ENCODE measurements around the gene PLEKHG5. TPM values are rescaled to one million over a fixed set of nuclear protein-coding genes. Genes with fewer than 3 reads are reported as not detected.

PLEKHG5 gene
- polyA plus RNA-seq, 3 donors = 0.03 TPM; not detected in 2

DNA sequence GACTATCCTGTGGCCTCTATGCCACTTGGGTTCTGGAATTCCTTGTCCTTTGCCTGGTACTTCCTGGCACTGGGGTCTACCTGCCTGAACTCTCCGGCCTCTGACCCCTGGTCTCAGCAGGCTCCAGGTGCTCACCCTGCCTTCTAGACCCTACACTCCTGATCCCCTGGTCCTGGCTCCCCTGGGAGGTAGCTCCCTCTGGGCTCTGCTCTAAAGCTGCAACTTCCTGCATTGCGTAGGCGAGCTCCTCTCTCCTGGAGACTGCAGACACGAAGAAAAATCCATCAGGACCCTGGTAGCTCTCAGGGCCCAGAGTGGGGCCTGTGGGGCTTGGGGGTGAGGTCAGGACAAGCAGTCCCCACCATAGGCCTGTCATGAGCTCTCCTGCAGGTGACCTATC is 7.8 kb upstream of the PLEKHG5 start:
- H2AFZ ChIP-seq (ENCODE audit: insufficient read depth, low read depth, low read length, poor library complexity, severe bottlenecking) = no peak overlapping the region
- peaks cover 0 to 4% of the 10 kb centered on the region in 2 donors for H3K9me3 ChIP-seq (replicated peaks in 1 of 2; ENCODE audit: control insufficient read depth in 1 of 2, insufficient read depth in 1 of 2, low read length in 2 of 2)
- H3K4me3 ChIP-seq (replicated peaks in 1 of 3; ENCODE audit: low read depth in 2 of 3, low read length in 3 of 3) = no peak overlapping the region
- H3K27ac ChIP-seq (ENCODE audit: low read depth in 1 of 2, low read length in 2 of 2) = no peak overlapping the region
- H4K20me1 ChIP-seq (ENCODE audit: insufficient read depth, low read length) = no peaks in the 10 kb centered on the region
- Mint-ChIP-seq H3K27ac (no peak overlapping the region), H3K4me1 (peaks cover 6% of the 10 kb centered on the region), H3K36me3 (peaks cover 0 to 3% of the 10 kb centered on the region in 2 donors), H3K9me3 (peaks cover 0 to 6% (median 2%) of the 10 kb centered on the region in 7 donors), H3K4me3 (no peak overlapping the region), H3K27me3 (ENCODE audit: low read depth in 3 of 3) (peaks cover 44 to 51% (median 46%) of the 10 kb centered on the region in 3 donors)
- DNase-seq = no peak
- intact Hi-C loops (cut with micrococcal nuclease) = no loop called here
- H3K4me2 ChIP-seq (replicated peaks; ENCODE audit: extremely low read depth, low read length, poor library complexity, severe bottlenecking) = no peak overlapping the region
- 80% methylated on average over 1 of the region's 4 CpGs for WGBS (ENCODE audit: insufficient coverage)
- no peaks in the 10 kb centered on the region for H3K79me2 ChIP-seq (ENCODE audit: insufficient read depth, low read length)
- no peaks in the 10 kb centered on the region for H3K4me1 ChIP-seq (ENCODE audit: control insufficient read depth in 1 of 2, insufficient read depth in 2 of 2, low read length in 2 of 2)
- H3K9ac ChIP-seq (ENCODE audit: insufficient read depth, low read length, poor library complexity, severe bottlenecking) = no peak overlapping the region
- H3K27me3 ChIP-seq (ENCODE audit: control insufficient read depth in 2 of 2, insufficient read depth in 2 of 2, low read length in 2 of 2) = peaks cover 7 to 39% of the 10 kb centered on the region in 2 donors
- TF ChIP-seq, protein P1, sequence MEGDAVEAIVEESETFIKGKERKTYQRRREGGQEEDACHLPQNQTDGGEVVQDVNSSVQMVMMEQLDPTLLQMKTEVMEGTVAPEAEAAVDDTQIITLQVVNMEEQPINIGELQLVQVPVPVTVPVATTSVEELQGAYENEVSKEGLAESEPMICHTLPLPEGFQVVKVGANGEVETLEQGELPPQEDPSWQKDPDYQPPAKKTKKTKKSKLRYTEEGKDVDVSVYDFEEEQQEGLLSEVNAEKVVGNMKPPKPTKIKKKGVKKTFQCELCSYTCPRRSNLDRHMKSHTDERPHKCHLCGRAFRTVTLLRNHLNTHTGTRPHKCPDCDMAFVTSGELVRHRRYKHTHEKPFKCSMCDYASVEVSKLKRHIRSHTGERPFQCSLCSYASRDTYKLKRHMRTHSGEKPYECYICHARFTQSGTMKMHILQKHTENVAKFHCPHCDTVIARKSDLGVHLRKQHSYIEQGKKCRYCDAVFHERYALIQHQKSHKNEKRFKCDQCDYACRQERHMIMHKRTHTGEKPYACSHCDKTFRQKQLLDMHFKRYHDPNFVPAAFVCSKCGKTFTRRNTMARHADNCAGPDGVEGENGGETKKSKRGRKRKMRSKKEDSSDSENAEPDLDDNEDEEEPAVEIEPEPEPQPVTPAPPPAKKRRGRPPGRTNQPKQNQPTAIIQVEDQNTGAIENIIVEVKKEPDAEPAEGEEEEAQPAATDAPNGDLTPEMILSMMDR (IDR thresholded peaks at IDR 0.05) = no peak
- no peaks in the 10 kb centered on the region for H3K36me3 ChIP-seq (replicated peaks in 1 of 2; ENCODE audit: control insufficient read depth in 1 of 2, insufficient read depth in 2 of 2, low read length in 2 of 2)

DNA sequence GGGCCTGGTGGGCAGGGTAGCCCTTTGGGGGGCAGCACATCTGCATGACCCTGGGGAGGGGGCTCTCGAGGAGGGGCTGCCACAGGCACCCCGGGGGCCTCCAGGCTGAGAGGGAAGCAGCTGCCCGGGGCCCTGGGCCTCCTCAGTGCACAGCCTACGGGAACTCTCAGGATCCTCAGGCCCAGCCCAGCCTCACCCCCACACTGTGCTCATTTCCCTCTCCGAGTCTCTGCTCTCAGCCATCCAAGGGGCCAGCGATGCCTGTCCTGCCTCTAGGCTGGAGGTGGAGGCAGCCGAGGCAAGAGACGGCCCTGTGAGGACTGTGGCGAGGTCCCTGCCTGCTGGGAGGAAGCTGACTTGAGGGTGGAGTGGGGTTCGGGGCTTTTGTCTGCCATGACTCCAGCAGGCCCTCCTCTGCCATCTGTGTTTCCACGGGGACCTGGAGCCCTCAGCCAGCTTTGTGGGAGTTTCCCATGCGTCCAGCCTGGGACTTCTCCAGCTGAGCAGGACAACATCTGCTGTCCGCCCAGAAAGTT is 7.2 kb upstream of the PLEKHG5 start:
- Mint-ChIP-seq H3K4me1 (peaks cover 6% of the 10 kb centered on the region), H3K27me3 (ENCODE audit: low read depth in 3 of 3) (peaks cover 47 to 51% (median 50%) of the 10 kb centered on the region in 3 donors), H3K27ac (no peak overlapping the region), H3K36me3 (peaks cover 0 to 3% of the 10 kb centered on the region in 2 donors), H3K9me3 (peaks cover 0 to 6% (median 2%) of the 10 kb centered on the region in 7 donors), H3K4me3 (peak overlapping the region in 1 of 2 donors; percentile 48)
- peaks cover 7 to 39% of the 10 kb centered on the region in 2 donors for H3K27me3 ChIP-seq (ENCODE audit: control insufficient read depth in 2 of 2, insufficient read depth in 2 of 2, low read length in 2 of 2)
- H4K20me1 ChIP-seq (ENCODE audit: insufficient read depth, low read length) = no peaks in the 10 kb centered on the region
- DNase-seq = no peak
- no peak overlapping the region for H2AFZ ChIP-seq (ENCODE audit: insufficient read depth, low read depth, low read length, poor library complexity, severe bottlenecking)
- TF ChIP-seq, protein P1 (IDR thresholded peaks at IDR 0.05) = no peak
- no peak overlapping the region for H3K27ac ChIP-seq (ENCODE audit: low read depth in 1 of 2, low read length in 2 of 2)
- WGBS (ENCODE audit: insufficient coverage) = 88% methylated on average over 10 of the region's 13 CpGs
- no peaks in the 10 kb centered on the region for H3K36me3 ChIP-seq (replicated peaks in 1 of 2; ENCODE audit: control insufficient read depth in 1 of 2, insufficient read depth in 2 of 2, low read length in 2 of 2)
- no peak overlapping the region for H3K4me2 ChIP-seq (replicated peaks; ENCODE audit: extremely low read depth, low read length, poor library complexity, severe bottlenecking)
- no peaks in the 10 kb centered on the region for H3K4me1 ChIP-seq (ENCODE audit: control insufficient read depth in 1 of 2, insufficient read depth in 2 of 2, low read length in 2 of 2)
- no peaks in the 10 kb centered on the region for H3K79me2 ChIP-seq (ENCODE audit: insufficient read depth, low read length)
- H3K4me3 ChIP-seq (replicated peaks in 1 of 3; ENCODE audit: low read depth in 2 of 3, low read length in 3 of 3) = no peak overlapping the region
- H3K9me3 ChIP-seq (replicated peaks in 1 of 2; ENCODE audit: control insufficient read depth in 1 of 2, insufficient read depth in 1 of 2, low read length in 2 of 2) = peaks cover 0 to 4% of the 10 kb centered on the region in 2 donors
- intact Hi-C loops (cut with micrococcal nuclease) = no loop called here
- H3K9ac ChIP-seq (ENCODE audit: insufficient read depth, low read length, poor library complexity, severe bottlenecking) = no peak overlapping the region

Measured in CD14-positive monocyte (primary cell).